GM12878 (cell line): ENCODE results near the gene U2AF2. TPM values are rescaled to one million over a fixed set of nuclear protein-coding genes. Genes with fewer than 3 reads are reported as not detected.
A peak's percentile ranks its signal among the peaks of the same experiment; 100 is the strongest.

Source experiments
- ATAC-seq: fragments of 200-7000 bp; cut with Tn5 transposase; 3 replicates; pipeline ENCODE4 v1.9.1; 2020; ENCODE audit warnings: mild to moderate bottlenecking, moderate library complexity
- BruUV-seq: library from RNA; stranded (reverse); fragments of 400-500 nt; replicated peaks from 2 replicates; lab custom pipeline; 2021; lab: Mats Ljungman, UMichigan
- CTCF ChIA-PET: fragments of 300-600 bp; sonication (Branson Sonifier 250); formaldehyde crosslinking; extraction: SDS; loops from one replicate; lab custom pipeline; 2021; ENCODE audit warnings: inconsistent platforms; lab: Yijun Ruan, JAX
- POLR2A ChIA-PET: fragments of 350-600 bp; formaldehyde crosslinking; extraction: SDS; loops from one replicate; lab custom pipeline; 2021; ENCODE audit warnings: inconsistent platforms; lab: Charles Lee
- RAD21 ChIA-PET: fragments of 300-600 bp; sonication (Branson Sonifier 250); formaldehyde crosslinking; loops from one replicate; lab custom pipeline; 2023; ENCODE audit warnings: antibody characterized with exemption; ENCODE audit not compliant: unreplicated experiment; lab: Charles Lee
- SMC1A ChIA-PET: fragments of 300-600 bp; sonication (Branson Sonifier 250); formaldehyde crosslinking; loops from one replicate; lab custom pipeline; 2023; ENCODE audit not compliant: unreplicated experiment, uncharacterized antibody; lab: Charles Lee
- DNase-seq: peaks from one replicate; pipeline ENCODE4 v3.0.0-alpha.2; 2011; ENCODE audit warnings: low read depth, low spot score
- FAIRE-seq: peaks from 3 replicates; lab custom pipeline; 2011; peaks lifted over from hg19 to GRCh38; lab: Jason Lieb, UNC
- H2AFZ ChIP-seq: 2 replicates; pipeline ENCODE4 v1.6.0; 2011; ENCODE audit warnings: low read depth, low read length, control low read depth; ENCODE audit not compliant: control insufficient read depth
- H3K27ac ChIP-seq: 2 replicates; pipeline ENCODE4 v1.5.1; 2011; ENCODE audit warnings: control low read depth; ENCODE audit not compliant: control insufficient read depth, insufficient read depth
- H3K27me3 ChIP-seq, 2 experiments: replicated peaks in 1 of 2; 2 replicates each; pipeline versions ENCODE4 v1.6.0 to v1.6.1; 2011; ENCODE audit warnings: low read length in 1 of 2; ENCODE audit not compliant: control insufficient read depth in 2 of 2, insufficient read depth in 2 of 2
- H3K36me3 ChIP-seq, 2 experiments: 2 replicates each; pipeline ENCODE4 v1.5.1; 2011; ENCODE audit warnings: low read length in 1 of 2; ENCODE audit not compliant: control insufficient read depth in 2 of 2, insufficient read depth in 2 of 2
- H3K4me1 ChIP-seq: 2 replicates; pipeline ENCODE4 v1.6.1; 2011; ENCODE audit warnings: mild to moderate bottlenecking, low read length, moderate library complexity, mixed read lengths; ENCODE audit not compliant: control insufficient read depth, insufficient read depth
- H3K4me2 ChIP-seq: 2 replicates; pipeline ENCODE4 v1.6.0; 2011; ENCODE audit warnings: control low read depth; ENCODE audit not compliant: control insufficient read depth, insufficient read depth
- H3K4me3 ChIP-seq: fragments of 200-600 bp; sonication (generic); 2 replicates; pipeline ENCODE4 v1.5.1; 2016
- H3K79me2 ChIP-seq: 2 replicates; pipeline ENCODE4 v1.6.0; 2011; ENCODE audit warnings: low read length; ENCODE audit not compliant: control insufficient read depth, insufficient read depth
- H3K9ac ChIP-seq: 2 replicates; pipeline ENCODE4 v1.8.0; 2011; ENCODE audit warnings: low read length, control low read depth, mixed read lengths; ENCODE audit not compliant: control insufficient read depth, insufficient read depth
- H3K9me3 ChIP-seq: replicated peaks from 3 replicates; pipeline ENCODE4 v1.5.1; 2011; ENCODE audit warnings: mild to moderate bottlenecking, low read length; ENCODE audit not compliant: control insufficient read depth, insufficient read depth
- H4K20me1 ChIP-seq: 2 replicates; pipeline ENCODE4 v1.6.0; 2011; ENCODE audit not compliant: control insufficient read depth, insufficient read depth
- CREB1 ChIP-seq: IDR thresholded peaks from 2 replicates; pipeline ENCODE4 v1.6.1; 2012; ENCODE audit warnings: low read depth, mild to moderate bottlenecking, inconsistent platforms
- DPF2 ChIP-seq: fragments of 450-650 bp; IDR thresholded peaks from 2 replicates; pipeline ENCODE4 v1.6.1; 2017; ENCODE audit warnings: mild to moderate bottlenecking
- EED ChIP-seq: sonication (generic); IDR thresholded peaks from 2 replicates; pipeline ENCODE4 v1.6.1; 2016; ENCODE audit warnings: antibody characterized with exemption, low read depth
- HCFC1 ChIP-seq: fragments of 150-350 bp; IDR thresholded peaks from 2 replicates; pipeline ENCODE4 v1.6.1; 2014; ENCODE audit warnings: low read length
- HDGF ChIP-seq: fragments of 450-650 bp; IDR thresholded peaks from 2 replicates; pipeline ENCODE4 v1.6.1; 2016; ENCODE audit warnings: antibody characterized with exemption
- IKZF2 ChIP-seq, 2 experiments: fragments of 450-650 bp; IDR thresholded peaks; 2 replicates each; pipeline ENCODE4 v1.6.1; 2017; ENCODE audit warnings: mild to moderate bottlenecking in 2 of 2, moderate library complexity in 2 of 2
- MEF2A ChIP-seq: IDR thresholded peaks from 2 replicates; pipeline ENCODE4 v1.6.1; 2011; ENCODE audit warnings: low read depth, mild to moderate bottlenecking, low read length, moderate library complexity; ENCODE audit not compliant: insufficient read depth
- NFYA ChIP-seq: IDR thresholded peaks from 2 replicates; pipeline ENCODE4 v1.6.1; 2011; ENCODE audit warnings: low read depth, mild to moderate bottlenecking, low read length, improper control_type of control experiment, borderline replicate concordance
- NR2C2 ChIP-seq: IDR thresholded peaks from 2 replicates; pipeline ENCODE4 v1.6.1; 2011; ENCODE audit warnings: borderline replicate concordance, low read depth; ENCODE audit not compliant: control insufficient read depth, insufficient read length
- POLR2AphosphoS2 ChIP-seq: IDR thresholded peaks from 2 replicates; pipeline ENCODE4 v1.6.1; 2011; ENCODE audit warnings: low read depth, mild to moderate bottlenecking, low read length, improper control_type of control experiment, moderate library complexity
- RBBP5 ChIP-seq: fragments of 200-600 bp; sonication (generic); conservative IDR thresholded peaks from 2 replicates; pipeline ENCODE4 v1.6.1; 2016
- SMAD5 ChIP-seq: IDR thresholded peaks from 2 replicates; pipeline ENCODE4 v1.6.1; 2016; ENCODE audit warnings: antibody characterized with exemption, low read depth
- SRF ChIP-seq, 2 experiments: IDR thresholded peaks; 2 replicates each; pipeline ENCODE4 v1.6.1; 2011; ENCODE audit warnings: low read depth in 2 of 2, low read length in 2 of 2, mild to moderate bottlenecking in 1 of 2, moderate library complexity in 1 of 2
- STAT3 ChIP-seq: IDR thresholded peaks from 2 replicates; pipeline ENCODE4 v1.6.1; 2011; ENCODE audit warnings: low read depth, low read length, improper control_type of control experiment
- ZZZ3 ChIP-seq: IDR thresholded peaks from 2 replicates; pipeline ENCODE4 v1.6.1; 2011; ENCODE audit warnings: low read depth; ENCODE audit not compliant: control insufficient read depth, insufficient read length
- WGBS: methylation state at CpG from one replicate; pipeline ENCODE4 v1.1.6; 2016; ENCODE audit warnings: low lambda C conversion rate; ENCODE audit not compliant: insufficient replicate concordance, insufficient coverage; ENCODE audit errors: missing lambda C conversion rate; 5-methylcytosine and 5-hydroxymethylcytosine counted together
- in situ Hi-C: fragments of 300-500 bp; cut with MboI; formaldehyde crosslinking; loops from 9 replicates; pipeline ENCODE4 v1.14.3; 2018; ENCODE audit warnings: mixed read lengths
- intact Hi-C: fragments of 100-400 bp; cut with micrococcal nuclease; formaldehyde crosslinking; loops from one replicate; pipeline ENCODE4 v1.14.2; 2022; ENCODE audit not compliant: unreplicated experiment
- polyA plus RNA-seq, 11 experiments: library from polyadenylated mRNA; depleted of rRNA in 4 of 11; unstranded in 6 of 11; stranded (reverse) in 5 of 11; fragments of >200 nt; fragmentation: Nextera tagmentation in 4 of 11; fragmentation: Illumina TruSeq in 1 of 11; extraction: Ambion mirVana in 4 of 11; extraction: Trizol in 1 of 11; gene quantifications; 1 replicate in 1 of 11; 2 replicates in 10 of 11; pipeline versions ENCODE4 v1.2.1 to v1.2.3, GENCODE V29; 2011 to 2016; ENCODE audit warnings: inconsistent platforms in 2 of 11, missing spikeins in 2 of 11, low read depth in 1 of 11
- total RNA-seq, 4 experiments: library from RNA; depleted of rRNA in 3 of 4; stranded (reverse); fragments of >200 nt in 3 of 4; fragmentation: Illumina TruSeq in 1 of 4; extraction: Trizol in 1 of 4; gene quantifications; 2 replicates each; pipeline versions ENCODE4 v1.2.1 to v1.2.3, GENCODE V29; 2013 to 2021
- TF ChIP-seq, protein P1 (sequence below): fragments of 450-650 bp; IDR thresholded peaks from 2 replicates; pipeline ENCODE4 v1.6.1; 2018; ENCODE audit warnings: borderline replicate concordance, mild to moderate bottlenecking; ENCODE audit not compliant: partially characterized antibody
- TF ChIP-seq, protein P2 (sequence below): IDR thresholded peaks from 2 replicates; pipeline ENCODE4 v1.6.1; 2012; ENCODE audit warnings: low read length, inconsistent platforms
- TF ChIP-seq, protein P3 (sequence below): fragments of 450-650 bp; IDR thresholded peaks from 2 replicates; pipeline ENCODE4 v1.6.1; 2017; ENCODE audit warnings: low read depth, mild to moderate bottlenecking, moderate library complexity

U2AF2 gene
- total and polyA plus RNA-seq, 10 of the 15 experiments (the other 5 are each of a cell fraction or from before 2014, with no cell fraction given), result 3.0 to 338 (median 130) TPM

DNA sequence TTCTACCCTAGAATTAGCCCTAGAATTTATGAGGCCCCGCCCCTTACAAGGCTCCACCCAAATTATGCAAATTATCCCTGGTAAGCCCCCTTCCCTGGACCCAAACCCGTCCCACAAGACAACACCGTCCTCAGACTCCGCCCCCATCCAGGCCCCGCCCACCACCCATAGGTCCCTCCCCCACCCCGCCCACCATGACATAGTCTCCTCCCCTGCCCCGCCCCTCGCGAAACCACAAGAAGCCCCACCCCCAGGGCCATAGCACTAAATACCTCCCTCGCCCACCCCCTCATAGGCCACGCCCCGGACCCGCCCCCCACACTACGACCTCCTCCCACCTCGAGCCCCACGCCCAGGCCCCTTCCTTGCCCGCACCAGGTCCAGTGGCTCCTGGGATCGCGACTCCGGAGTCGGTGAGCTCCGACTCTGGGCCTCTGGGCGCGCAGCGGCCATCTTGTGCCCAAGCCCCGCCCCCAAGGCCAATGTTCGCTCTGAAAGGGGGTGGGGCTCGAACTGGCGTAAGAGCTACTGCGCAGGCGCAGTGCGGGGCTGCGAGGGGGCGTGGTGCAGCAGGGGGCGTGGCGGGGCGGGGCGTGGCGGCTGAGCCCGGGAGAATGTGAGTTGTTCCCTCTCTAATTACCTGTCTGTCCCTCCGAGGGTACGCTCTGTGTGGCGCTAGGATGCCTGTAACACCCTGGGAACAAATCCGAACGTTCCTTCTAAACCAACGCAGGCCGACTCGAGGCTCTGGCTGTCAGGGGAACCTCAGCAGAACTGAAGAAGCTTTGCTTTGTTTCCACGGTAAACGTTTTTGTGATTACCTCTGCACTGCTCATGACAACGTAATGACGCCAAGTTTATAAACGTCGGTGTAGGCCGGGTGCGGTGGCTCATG, 30.5 kb upstream of the U2AF2 start, which contains the start of gene ZNF784:
Gene ZNF784, minus strand, starts transcription at position 458 of the 895 bp plus-strand sequence. Its CDS starts 5 bp downstream, at position 453.
- peak; percentile 86 for ATAC-seq
- POLR2A ChIA-PET, result interaction anchor here (0.6 to 2.8 kb wide), 18 partner anchors 9 to 365 kb away, joined by 3 to 21 read pairs (median 4); partner anchors contain the start of genes CCDC106, FIZ1, KMT5C and U2AF2
- RAD21 ChIA-PET, result interaction anchor here (0.7 to 2.9 kb wide), 8 partner anchors 9 to 308 kb away, joined by 3 to 29 read pairs (median 4); partner anchors contain the start of genes FIZ1, KMT5C, NLRP13 and ZNF524
- H2AFZ ChIP-seq, result peak within 1 kb of the TSS; percentile 84
- peak within 1 kb of the TSS; percentile 94 for H3K4me2 ChIP-seq
- CTCF ChIA-PET, result interaction anchor here (0.6 to 7.9 kb wide), 9 partner anchors 9 to 1052 kb away, joined by 3 to 76 read pairs (median 7); partner anchors contain the start of gene ZNF865
- no peaks in the 10 kb centered on the region for H3K27me3 ChIP-seq
- peaks cover 9% of the 10 kb centered on the region; the same call in 1 of the 2 replicates for H3K4me1 ChIP-seq
- no peaks in the 10 kb centered on the region; the same call in 2 of the 3 replicates for H3K9me3 ChIP-seq
- intact Hi-C loops (loop anchor here (1.0 kb wide), 1 partner anchor 216 kb away; no protein-coding TSS in a partner anchor), in situ Hi-C loops (loop anchor here (5.0 kb wide), 1 partner anchor 482 kb away; no protein-coding TSS in a partner anchor)
- DNase-seq, result no peak
- H4K20me1 ChIP-seq, result no peaks in the 10 kb centered on the region
- WGBS, result 2% methylated on average over 46 of the region's 56 CpGs
- SMC1A ChIA-PET, result interaction anchor here (0.7 to 2.0 kb wide), 6 partner anchors 18 to 157 kb away, joined by 3 to 8 read pairs (median 4); partner anchors contain the start of genes U2AF2 and ZNF865
- H3K79me2 ChIP-seq, result no peaks in the 10 kb centered on the region
- peak within 1 kb of the TSS; percentile 72; the same call in 1 of the 2 replicates for H3K4me3 ChIP-seq
- H3K27ac ChIP-seq, result peak within 1 kb of the TSS; percentile 66
- H3K9ac ChIP-seq, result 0 out of 2 replicates have a peak within 1 kb of the TSS, but pooled peaks have one; percentile 51
- H3K36me3 ChIP-seq, result no peaks in the 10 kb centered on the region
- no TSS peak for BruUV-seq
- peak; percentile 81 for FAIRE-seq
- TF ChIP-seq MEF2A (0 out of 2 replicates have a peak, but pooled peaks have one; percentile 17), HCFC1 (peak; percentile 24; the same call in 1 of the 2 replicates), CREB1 (no peak), HDGF (no peak), NFYA (no peak), NR2C2 (no peak), STAT3 (no peak), RBBP5 (no peak), SRF (IDR thresholded peaks at IDR 0.05; ENCODE audit: low read depth in 2 of 2, low read length in 2 of 2) (no peak), ZZZ3 (no peak), SMAD5 (no peak), IKZF2 (IDR thresholded peaks at IDR 0.05) (no peak), EED (no peak), DPF2 (no peak), POLR2AphosphoS2 (peak; percentile 85)
- TF ChIP-seq, protein P1, sequence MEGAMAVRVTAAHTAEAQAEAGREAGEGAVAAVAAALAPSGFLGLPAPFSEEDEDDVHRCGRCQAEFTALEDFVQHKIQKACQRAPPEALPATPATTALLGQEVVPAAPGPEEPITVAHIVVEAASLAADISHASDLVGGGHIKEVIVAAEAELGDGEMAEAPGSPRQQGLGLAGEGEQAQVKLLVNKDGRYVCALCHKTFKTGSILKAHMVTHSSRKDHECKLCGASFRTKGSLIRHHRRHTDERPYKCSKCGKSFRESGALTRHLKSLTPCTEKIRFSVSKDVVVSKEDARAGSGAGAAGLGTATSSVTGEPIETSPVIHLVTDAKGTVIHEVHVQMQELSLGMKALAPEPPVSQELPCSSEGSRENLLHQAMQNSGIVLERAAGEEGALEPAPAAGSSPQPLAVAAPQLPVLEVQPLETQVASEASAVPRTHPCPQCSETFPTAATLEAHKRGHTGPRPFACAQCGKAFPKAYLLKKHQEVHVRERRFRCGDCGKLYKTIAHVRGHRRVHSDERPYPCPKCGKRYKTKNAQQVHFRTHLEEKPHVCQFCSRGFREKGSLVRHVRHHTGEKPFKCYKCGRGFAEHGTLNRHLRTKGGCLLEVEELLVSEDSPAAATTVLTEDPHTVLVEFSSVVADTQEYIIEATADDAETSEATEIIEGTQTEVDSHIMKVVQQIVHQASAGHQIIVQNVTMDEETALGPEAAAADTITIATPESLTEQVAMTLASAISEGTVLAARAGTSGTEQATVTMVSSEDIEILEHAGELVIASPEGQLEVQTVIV, result no peak
- TF ChIP-seq, protein P2, sequence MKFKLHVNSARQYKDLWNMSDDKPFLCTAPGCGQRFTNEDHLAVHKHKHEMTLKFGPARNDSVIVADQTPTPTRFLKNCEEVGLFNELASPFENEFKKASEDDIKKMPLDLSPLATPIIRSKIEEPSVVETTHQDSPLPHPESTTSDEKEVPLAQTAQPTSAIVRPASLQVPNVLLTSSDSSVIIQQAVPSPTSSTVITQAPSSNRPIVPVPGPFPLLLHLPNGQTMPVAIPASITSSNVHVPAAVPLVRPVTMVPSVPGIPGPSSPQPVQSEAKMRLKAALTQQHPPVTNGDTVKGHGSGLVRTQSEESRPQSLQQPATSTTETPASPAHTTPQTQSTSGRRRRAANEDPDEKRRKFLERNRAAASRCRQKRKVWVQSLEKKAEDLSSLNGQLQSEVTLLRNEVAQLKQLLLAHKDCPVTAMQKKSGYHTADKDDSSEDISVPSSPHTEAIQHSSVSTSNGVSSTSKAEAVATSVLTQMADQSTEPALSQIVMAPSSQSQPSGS, result no peak
- TF ChIP-seq, protein P3, sequence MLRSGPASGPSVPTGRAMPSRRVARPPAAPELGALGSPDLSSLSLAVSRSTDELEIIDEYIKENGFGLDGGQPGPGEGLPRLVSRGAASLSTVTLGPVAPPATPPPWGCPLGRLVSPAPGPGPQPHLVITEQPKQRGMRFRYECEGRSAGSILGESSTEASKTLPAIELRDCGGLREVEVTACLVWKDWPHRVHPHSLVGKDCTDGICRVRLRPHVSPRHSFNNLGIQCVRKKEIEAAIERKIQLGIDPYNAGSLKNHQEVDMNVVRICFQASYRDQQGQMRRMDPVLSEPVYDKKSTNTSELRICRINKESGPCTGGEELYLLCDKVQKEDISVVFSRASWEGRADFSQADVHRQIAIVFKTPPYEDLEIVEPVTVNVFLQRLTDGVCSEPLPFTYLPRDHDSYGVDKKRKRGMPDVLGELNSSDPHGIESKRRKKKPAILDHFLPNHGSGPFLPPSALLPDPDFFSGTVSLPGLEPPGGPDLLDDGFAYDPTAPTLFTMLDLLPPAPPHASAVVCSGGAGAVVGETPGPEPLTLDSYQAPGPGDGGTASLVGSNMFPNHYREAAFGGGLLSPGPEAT, result no peak
